SK-N-MC (cell line): ENCODE measurements around the gene ZDHHC7.
"Not testable (repeated sequence)": the region's sequence is repeated elsewhere in the genome, so short reads cannot be mapped to it uniquely, and the experiment has no call there.

Source experiments
- EZH2 ChIP-seq: fragments of 200-600 bp; sonication (generic); IDR thresholded peaks from one replicate; pipeline ENCODE4 v1.6.1; 2017; ENCODE audit warnings: antibody characterized with exemption
- FOXP2 ChIP-seq: optimal IDR thresholded peaks from 2 replicates; pipeline ENCODE3; 2011; ENCODE audit warnings: mild to moderate bottlenecking, moderate library complexity; ENCODE audit not compliant: insufficient read depth; ENCODE audit errors: extremely low read length, control extremely low read depth
- POLR2AphosphoS5 ChIP-seq: IDR thresholded peaks from 2 replicates; pipeline ENCODE4 v1.6.1; 2012; ENCODE audit warnings: mild to moderate bottlenecking, low read depth, low read length, borderline replicate concordance

- not testable (repeated sequence) for TF ChIP-seq EZH2, POLR2AphosphoS5, FOXP2
Measured at GRCh38 chr16:85054321-85054720, 43.0 kb upstream of the ZDHHC7 start.
